Esophagus squamous epithelium (tissue), 5 donors: ENCODE data around the gene RNF141. TPM values are rescaled to one million over a fixed set of nuclear protein-coding genes. Genes with fewer than 3 reads are reported as not detected.
A peak's percentile ranks its signal among the peaks of the same experiment; 100 is the strongest.

Experiments used
- DNase-seq: peaks from one replicate; lab custom pipeline; 2025; lab: John Stamatoyannopoulos, UW
- H3K27ac ChIP-seq, 4 donors: fragments of 200-600 bp; sonication (generic); one replicate each; pipeline ENCODE4 v1.5.1; 2016 to 2019; ENCODE audit warnings: mild to moderate bottlenecking in 1 of 4
- H3K27me3 ChIP-seq, 4 donors: fragments of 200-600 bp; sonication (generic); 1 replicate in 3 of 4; 2 replicates in 1 of 4; pipeline versions ENCODE4 v1.5.1 to v1.6.0; 2017 to 2021; ENCODE audit warnings: antibody characterized with exemption in 1 of 4
- H3K36me3 ChIP-seq, 3 donors: fragments of 200-600 bp; sonication (generic); one replicate each; pipeline ENCODE4 v1.5.1; 2016 to 2019
- H3K4me1 ChIP-seq, 3 donors: fragments of 200-600 bp; sonication (generic); one replicate each; pipeline ENCODE4 v1.5.1; 2017 to 2019
- H3K4me3 ChIP-seq, 4 donors: fragments of 200-600 bp; sonication (generic); 1 replicate in 3 of 4; 2 replicates in 1 of 4; pipeline ENCODE4 v1.5.1; 2016 to 2019; ENCODE audit warnings: mild to moderate bottlenecking in 2 of 4, moderate library complexity in 1 of 4
- H3K9me3 ChIP-seq, 3 donors: fragments of 200-600 bp; sonication (generic); one replicate each; pipeline ENCODE4 v1.5.1; 2016 to 2019
- POLR2A ChIP-seq, 4 donors: fragments of 450-650 bp; IDR thresholded peaks; one replicate each; pipeline ENCODE4 v1.6.1; 2017; ENCODE audit warnings: antibody characterized with exemption in 4 of 4, mild to moderate bottlenecking in 4 of 4, moderate library complexity in 3 of 4
- WGBS, 2 donors: methylation state at CpG; one replicate each; pipeline ENCODE4 v1.1.5; 2018; 5-methylcytosine and 5-hydroxymethylcytosine counted together
- intact Hi-C: fragments of 100-400 bp; cut with DNase I; formaldehyde crosslinking; loops from one replicate; pipeline ENCODE4 v1.15.0; 2022
- total RNA-seq, 4 donors: library from RNA; depleted of rRNA; stranded (reverse); fragments of >200 nt; gene quantifications; one replicate each; pipeline ENCODE4 v1.1.0, GENCODE V29; 2016
- TF ChIP-seq, protein P1 (sequence below), 6 experiments: fragments of 450-650 bp in 4 of 6; fragments of 200-600 bp in 2 of 6; sonication (generic) in 2 of 6; IDR thresholded peaks; one replicate each; pipeline ENCODE4 v1.5.1; 2016 to 2019; ENCODE audit warnings: antibody characterized with exemption in 6 of 6, mild to moderate bottlenecking in 4 of 6, moderate library complexity in 4 of 6
- donor health status: DM: yes; HTN: yes; CAD: no.

The RNF141 gene
- total RNA-seq, 4 donors from 2014 or later: 51.7 to 88.4 (median 56.9) TPM

GRCh38 chr11:10567446-10567845 lies 26.5 kb upstream of the RNF141 start:
- H3K27me3 ChIP-seq: no peaks in the 10 kb centered on the region
- H3K36me3 ChIP-seq: no peaks in the 10 kb centered on the region
- DNase-seq: no peak
- peak overlapping the region in 2 of 4 donors; percentile 3 to 42 for H3K4me3 ChIP-seq
- H3K9me3 ChIP-seq: no peaks in the 10 kb centered on the region
- intact Hi-C loops: loop anchor here (10.0 kb wide), 1 partner anchor 157 kb away; no protein-coding TSS in a partner anchor
- H3K27ac ChIP-seq: peak overlapping the region in 3 of 4 donors; percentile 32 to 62 (median 45)
- WGBS, 2 donors: 73 to 87% methylated on average over 2 of the region's 2 CpGs
- no peaks in the 10 kb centered on the region for H3K4me1 ChIP-seq
- no peak for TF ChIP-seq POLR2A (IDR thresholded peaks at IDR 0.05)
- TF ChIP-seq, protein P1, sequence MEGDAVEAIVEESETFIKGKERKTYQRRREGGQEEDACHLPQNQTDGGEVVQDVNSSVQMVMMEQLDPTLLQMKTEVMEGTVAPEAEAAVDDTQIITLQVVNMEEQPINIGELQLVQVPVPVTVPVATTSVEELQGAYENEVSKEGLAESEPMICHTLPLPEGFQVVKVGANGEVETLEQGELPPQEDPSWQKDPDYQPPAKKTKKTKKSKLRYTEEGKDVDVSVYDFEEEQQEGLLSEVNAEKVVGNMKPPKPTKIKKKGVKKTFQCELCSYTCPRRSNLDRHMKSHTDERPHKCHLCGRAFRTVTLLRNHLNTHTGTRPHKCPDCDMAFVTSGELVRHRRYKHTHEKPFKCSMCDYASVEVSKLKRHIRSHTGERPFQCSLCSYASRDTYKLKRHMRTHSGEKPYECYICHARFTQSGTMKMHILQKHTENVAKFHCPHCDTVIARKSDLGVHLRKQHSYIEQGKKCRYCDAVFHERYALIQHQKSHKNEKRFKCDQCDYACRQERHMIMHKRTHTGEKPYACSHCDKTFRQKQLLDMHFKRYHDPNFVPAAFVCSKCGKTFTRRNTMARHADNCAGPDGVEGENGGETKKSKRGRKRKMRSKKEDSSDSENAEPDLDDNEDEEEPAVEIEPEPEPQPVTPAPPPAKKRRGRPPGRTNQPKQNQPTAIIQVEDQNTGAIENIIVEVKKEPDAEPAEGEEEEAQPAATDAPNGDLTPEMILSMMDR (IDR thresholded peaks at IDR 0.05): no peak

GRCh38 chr11:10566257-10566957 lies 25.4 kb upstream of the RNF141 start:
- H3K27ac ChIP-seq: peak overlapping the region; percentile 6 to 62 (median 38)
- H3K9me3 ChIP-seq: no peaks in the 10 kb centered on the region
- no peaks in the 10 kb centered on the region for H3K36me3 ChIP-seq
- peaks cover 0 to 9% (median 0%) of the 10 kb centered on the region in 3 donors for H3K4me1 ChIP-seq
- WGBS, 2 donors: 75 to 76% methylated on average over 6 of the region's 6 CpGs
- intact Hi-C loops: loop anchor here (10.0 kb wide), 1 partner anchor 158 kb away; no protein-coding TSS in a partner anchor
- no peak for TF ChIP-seq POLR2A (IDR thresholded peaks at IDR 0.05)
- TF ChIP-seq, protein P1 (IDR thresholded peaks at IDR 0.05): no peak
- no peak for DNase-seq
- peak overlapping the region in 3 of 4 donors; percentile 0 to 42 (median 20) for H3K4me3 ChIP-seq
- no peaks in the 10 kb centered on the region for H3K27me3 ChIP-seq

DNA sequence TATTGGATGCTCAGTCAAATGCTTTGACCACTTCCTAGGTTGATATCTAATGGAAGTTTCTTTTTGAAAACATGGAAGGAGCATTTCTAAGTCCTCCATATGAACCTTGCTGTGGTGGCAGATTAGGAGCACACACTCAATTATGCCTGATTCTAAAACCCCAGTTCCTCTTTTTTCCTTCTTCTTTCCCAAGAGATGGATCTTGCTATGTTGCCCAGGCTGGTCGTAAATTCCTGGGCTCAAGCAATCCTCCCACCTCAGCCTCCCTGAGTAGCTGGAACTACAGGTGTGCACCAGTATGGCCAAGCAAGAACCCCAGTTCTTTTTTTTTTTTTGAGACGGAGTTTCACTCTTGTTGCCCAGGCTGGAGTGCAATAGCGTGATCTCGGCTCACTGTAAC lies 24.5 kb upstream of the RNF141 start:
- peak overlapping the region in 3 of 4 donors; percentile 12 to 62 (median 16) for H3K27ac ChIP-seq
- H3K27me3 ChIP-seq: no peaks in the 10 kb centered on the region
- intact Hi-C loops: loop anchor here (10.0 kb wide), 1 partner anchor 159 kb away; no protein-coding TSS in a partner anchor
- H3K9me3 ChIP-seq: no peaks in the 10 kb centered on the region
- TF ChIP-seq, protein P1 (IDR thresholded peaks at IDR 0.05): no peak
- TF ChIP-seq POLR2A (IDR thresholded peaks at IDR 0.05): no peak
- peaks cover 0 to 16% (median 0%) of the 10 kb centered on the region in 3 donors for H3K4me1 ChIP-seq
- no peaks in the 10 kb centered on the region for H3K36me3 ChIP-seq
- H3K4me3 ChIP-seq: peak overlapping the region in 1 of 4 donors; percentile 20
- DNase-seq: no peak
- WGBS, 2 donors: 90 to 98% methylated on average over 4 of the region's 4 CpGs

DNA sequence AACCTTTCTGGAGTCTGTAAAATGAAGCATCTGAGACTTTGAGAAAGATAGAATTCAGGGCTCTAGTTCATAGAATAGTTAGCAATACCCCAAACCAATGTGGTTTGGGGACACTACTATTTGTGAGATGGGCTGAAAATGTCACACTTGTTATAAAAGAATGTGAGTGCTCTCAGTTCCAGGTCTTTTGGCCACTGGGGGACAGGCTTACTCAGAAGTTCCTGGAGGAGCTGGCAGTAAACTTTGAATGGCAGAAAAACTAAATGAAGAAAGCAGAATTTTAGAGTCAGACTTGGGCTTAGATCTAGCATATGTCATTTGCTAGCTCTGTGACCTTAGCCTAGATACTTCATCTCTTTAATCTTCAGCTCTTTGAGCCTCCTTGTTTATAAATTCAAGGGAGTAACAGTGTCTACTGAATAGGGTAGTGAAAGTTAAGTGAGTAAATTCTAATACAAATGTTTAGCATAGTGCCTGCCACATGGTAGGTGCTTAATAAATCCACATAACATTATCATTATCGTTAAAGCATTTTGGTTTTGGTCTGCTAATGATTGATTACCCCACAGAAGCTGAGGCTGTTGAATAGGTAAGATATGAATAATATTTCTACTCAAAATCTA lies 23.8 kb upstream of the RNF141 start:
- Histone ChIP-seq H3K4me1 (peaks cover 0 to 16% (median 0%) of the 10 kb centered on the region in 3 donors), H3K27me3 (no peaks in the 10 kb centered on the region), H3K9me3 (no peaks in the 10 kb centered on the region), H3K36me3 (no peaks in the 10 kb centered on the region), H3K4me3 (no peak overlapping the region), H3K27ac (peak overlapping the region in 2 of 4 donors; percentile 12 to 16)
- TF ChIP-seq, protein P1 (IDR thresholded peaks at IDR 0.05): peak in 4 of 6 experiments; percentile 29 to 41 (median 38)
- TF ChIP-seq POLR2A (IDR thresholded peaks at IDR 0.05): no peak
- no peak for DNase-seq
- 58 to 64% methylated on average over 1 of the region's 1 CpG for WGBS, 2 donors
- intact Hi-C loops: loop anchor here (10.0 kb wide), 1 partner anchor 160 kb away; no protein-coding TSS in a partner anchor

DNA sequence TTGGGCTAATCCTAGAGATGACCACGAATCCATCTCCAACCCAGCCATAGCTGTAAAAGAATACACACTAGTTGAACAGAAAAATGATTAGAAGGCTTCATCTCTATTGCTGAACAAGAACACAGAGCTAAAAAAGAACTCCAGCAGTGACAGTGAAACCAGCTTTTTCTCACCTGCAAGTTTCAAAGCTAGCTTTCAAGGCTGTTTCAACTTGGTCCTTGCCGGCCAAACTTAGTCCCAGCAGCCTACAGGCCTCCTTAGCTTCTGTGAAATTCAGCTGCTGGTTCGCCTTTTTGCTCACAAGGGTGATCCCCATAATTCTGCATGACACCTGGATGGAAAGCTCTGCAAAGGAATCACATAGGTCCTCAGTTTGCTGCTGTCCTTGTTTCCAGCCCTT lies 23.0 kb upstream of the RNF141 start:
- Histone ChIP-seq H3K27ac (no peak overlapping the region), H3K4me1 (peaks cover 0 to 16% (median 0%) of the 10 kb centered on the region in 3 donors), H3K36me3 (no peaks in the 10 kb centered on the region), H3K27me3 (no peaks in the 10 kb centered on the region), H3K4me3 (no peak overlapping the region), H3K9me3 (no peaks in the 10 kb centered on the region)
- TF ChIP-seq POLR2A (IDR thresholded peaks at IDR 0.05): no peak
- TF ChIP-seq, protein P1 (IDR thresholded peaks at IDR 0.05): no peak
- intact Hi-C loops: loop anchor here (10.0 kb wide), 1 partner anchor 161 kb away; no protein-coding TSS in a partner anchor
- DNase-seq: no peak
- WGBS, 2 donors: 80 to 92% methylated on average over 3 of the region's 3 CpGs
